HG03432 (cell line): Measurements from ENCODE around the gene APEX1.
"Not testable (repeated sequence)": the region's sequence is repeated elsewhere in the genome, so short reads cannot be mapped to it uniquely, and the experiment has no call there.

Experiments used
- ATAC-seq: cut with Tn5 transposase; IDR thresholded peaks from one replicate; pipeline ENCODE4 v1.9.1; 2021; ENCODE audit warnings: mild to moderate bottlenecking, moderate library complexity; ENCODE audit not compliant: unreplicated experiment

Gene APEX1

GRCh38 chr14:20435582-20436362 lies 19.3 kb upstream of the APEX1 start, which contains the start of gene KLHL33:
TSS of gene KLHL33 (minus strand) at chr14:20436166. CDS start at chr14:20435811, 355 bp downstream.
- ATAC-seq: no peak

GRCh38 chr14:20436363-20436755 lies 18.7 kb upstream of the APEX1 start:
- ATAC-seq: no peak

- peak; percentile 47 for ATAC-seq
These were observed 16.4 kb upstream of the APEX1 start for GRCh38 chr14:20438664-20439063.

- no peak for ATAC-seq
These were observed 14.6 kb upstream of the APEX1 start for GRCh38 chr14:20440465-20440864.

GRCh38 chr14:20440882-20441281 lies 14.1 kb upstream of the APEX1 start:
- ATAC-seq: peak; percentile 50

- ATAC-seq: no peak
These were observed 13.6 kb upstream of the APEX1 start for GRCh38 chr14:20441461-20441860.

GRCh38 chr14:20443650-20444049 lies 11.4 kb upstream of the APEX1 start:
- ATAC-seq: not testable (repeated sequence)

- ATAC-seq: no peak
These were observed 8.1 kb upstream of the APEX1 start for GRCh38 chr14:20446889-20447288.

- not testable (repeated sequence) for ATAC-seq
These were observed 2.2 kb upstream of the APEX1 start for GRCh38 chr14:20452831-20453230.

GRCh38 chr14:20455355-20456300 lies 602 bp downstream of the APEX1 start:
- ATAC-seq: peak; percentile 48

GRCh38 chr14:20456971-20457370 lies 1.9 kb downstream of the APEX1 start:
- ATAC-seq: no peak

GRCh38 chr14:20458031-20458789 lies 3.2 kb downstream of the APEX1 start:
- no peak for ATAC-seq

- ATAC-seq: peak; percentile 17
These were observed 5.6 kb downstream of the APEX1 start for GRCh38 chr14:20460458-20461224.

GRCh38 chr14:20461225-20462141 lies 6.5 kb downstream of the APEX1 start, which contains the start of gene PIP4P1:
TSS of gene PIP4P1 (minus strand) at chr14:20461434. CDS start at chr14:20461325, 109 bp downstream.
- ATAC-seq: peak; percentile 93

GRCh38 chr14:20468764-20469241 lies 13.8 kb downstream of the APEX1 start:
- ATAC-seq: no peak

GRCh38 chr14:20469242-20469889 lies 14.3 kb downstream of the APEX1 start, which contains the start of gene PNP:
TSS of gene PNP (plus strand) at chr14:20469406. CDS start at chr14:20469525, 119 bp downstream.
- peak; percentile 97 for ATAC-seq

GRCh38 chr14:20469890-20470602 lies 15.0 kb downstream of the APEX1 start:
- ATAC-seq: peak; percentile 39

GRCh38 chr14:20470603-20470901 lies 15.5 kb downstream of the APEX1 start:
- no peak for ATAC-seq
